ENCODE results near the gene HHATL. TPM values are rescaled to one million over a fixed set of nuclear protein-coding genes. Genes with fewer than 3 reads are reported as not detected.

Gene HHATL
- total and polyA plus RNA-seq, 2 of the 8 experiments (the other 6 are each of a cell fraction or from before 2014, with no cell fraction given), result 0.18 TPM; not detected in 1

GRCh38 chr3:42654331-42655201, 48.0 kb downstream of the HHATL start:
- peaks cover 0 to 2% of the 10 kb centered on the region in 2 experiments for H4K20me1 ChIP-seq (replicated peaks in 1 of 2; ENCODE audit: control insufficient read depth in 1 of 2, insufficient read depth in 2 of 2, low read length in 2 of 2)
- no peaks in the 10 kb centered on the region; a peak in 2 of 8 replicates for H3K36me3 ChIP-seq (ENCODE audit: control insufficient read depth in 2 of 4, insufficient read depth in 4 of 4, low read length in 3 of 4)
- H2BK12ac ChIP-seq (ENCODE audit: low read depth, low read length), result peak overlapping the region; percentile 93; the same call in 1 of the 2 replicates
- H2BK15ac ChIP-seq (ENCODE audit: low read length), result peak overlapping the region; percentile 97; the same call in 1 of the 2 replicates
- H3K27me3 ChIP-seq (replicated peaks in 1 of 4; ENCODE audit: control insufficient read depth in 3 of 4, extremely low read depth in 1 of 4, insufficient read depth in 3 of 4, low read length in 3 of 4), result no peaks in the 10 kb centered on the region
- H3K4me1 ChIP-seq (replicated peaks in 1 of 4; ENCODE audit: control insufficient read depth in 3 of 4, insufficient read depth in 4 of 4, low read length in 3 of 4), result peaks cover 6 to 35% (median 29%) of the 10 kb centered on the region in 4 experiments
- H2BK120ac ChIP-seq (replicated peaks; ENCODE audit: low read depth, low read length), result peak overlapping the region; percentile 18
- no peak overlapping the region for H3K23ac ChIP-seq (ENCODE audit: insufficient read length)
- peak overlapping the region; percentile 60 for H3K18ac ChIP-seq (ENCODE audit: extremely low read depth, low read length)
- H2AFZ ChIP-seq (ENCODE audit: low read length), result 0 out of 2 replicates have a peak overlapping the region, but pooled peaks have one; percentile 54
- H3K56ac ChIP-seq (replicated peaks; ENCODE audit: insufficient read length, low read depth, low read length), result peak overlapping the region; percentile 40
- peak overlapping the region in 3 of 4 experiments; percentile 65 to 92 (median 77); a peak in 5 of 7 replicates for H3K9ac ChIP-seq (replicated peaks in 1 of 4; ENCODE audit: extremely low read depth in 1 of 4, low read depth in 3 of 4, low read length in 3 of 4)
- H4K8ac ChIP-seq (ENCODE audit: extremely low read depth, insufficient read depth, low read length), result peak overlapping the region; percentile 87; the same call in 1 of the 2 replicates
- ChIA-PET CTCF (ENCODE audit: partially characterized antibody) (interaction anchor here (0.8 to 2.0 kb wide), 5 partner anchors 37 to 95 kb away, joined by 3 to 7 read pairs (median 4); partner anchors contain the start of gene HHATL), POLR2A (ENCODE audit: partially characterized antibody) (interaction anchor here (0.9 to 3.3 kb wide), 6 partner anchors 11 to 112 kb away, joined by 3 to 13 read pairs (median 4); partner anchors contain the start of gene NKTR)
- peak overlapping the region; percentile 53 to 91 for H3K4me2 ChIP-seq (ENCODE audit: insufficient read depth in 1 of 2, low read depth in 2 of 2, low read length in 2 of 2)
- no peak overlapping the region for H2AK5ac ChIP-seq (ENCODE audit: low read depth, low read length)
- H3K4me3 ChIP-seq (ENCODE audit: extremely low read depth in 1 of 4, insufficient read depth in 2 of 4, low read depth in 3 of 4, low read length in 4 of 4), result peak overlapping the region; percentile 48 to 74 (median 52)
- no peak overlapping the region for H3K4ac ChIP-seq (replicated peaks; ENCODE audit: insufficient read length, low read depth, low read length)
- peak overlapping the region; percentile 50 for H4K91ac ChIP-seq (replicated peaks; ENCODE audit: insufficient read length, low read length)
- H2BK20ac ChIP-seq (ENCODE audit: low read length), result no peak overlapping the region
- no peaks in the 10 kb centered on the region for H3K9me3 ChIP-seq (ENCODE audit: insufficient read depth in 2 of 2, low read depth in 1 of 2, low read length in 1 of 2)
- WGBS, 2 experiments (ENCODE audit: extremely low coverage in 1 of 2, insufficient coverage in 1 of 2, insufficient read length in 1 of 2, insufficient replicate concordance in 2 of 2, low coverage in 1 of 2, low lambda C conversion rate in 2 of 2, missing lambda C conversion rate in 1 of 2), result 1% methylated on average over 37 of the region's 94 CpGs; no CpG with 5 or more reads in 1 of the 2 experiments
- no peak for FAIRE-seq
- 0 out of 2 replicates have a peak, but pooled peaks cover 2% of the 10 kb centered on the region for H3K79me1 ChIP-seq (ENCODE audit: low read depth, low read length)
- no peak overlapping the region; the same call in 1 of the 2 replicates for H3K27ac ChIP-seq (ENCODE audit: low read depth, low read length)
- H3K79me2 ChIP-seq (ENCODE audit: control insufficient read depth in 1 of 2, insufficient read depth in 2 of 2, low read length in 2 of 2), result no peaks in the 10 kb centered on the region
- H4K5ac ChIP-seq (ENCODE audit: insufficient read length, low read depth, low read length), result peak overlapping the region; percentile 13
- 0 out of 2 replicates have a peak overlapping the region, but pooled peaks have one; percentile 32 for H2BK5ac ChIP-seq (ENCODE audit: low read depth, low read length)
- DNase-seq (ENCODE audit: low read depth in 1 of 2, low spot score in 2 of 2), result peak; percentile 64 to 88
- H3K23me2 ChIP-seq (ENCODE audit: low read depth, low read length), result peaks cover 3% of the 10 kb centered on the region; the same call in 1 of the 2 replicates
- H3K14ac ChIP-seq (ENCODE audit: insufficient read length), result no peak overlapping the region
- TF ChIP-seq BACH1 (IDR thresholded peaks at IDR 0.05; ENCODE audit: low read length) (peak; percentile 25; the same call in 1 of the 2 replicates), KDM5A (IDR thresholded peaks at IDR 0.05; ENCODE audit: low read length) (no peak), KDM1A (IDR thresholded peaks at IDR 0.05; ENCODE audit: borderline replicate concordance, low read length) (peak; percentile 96), KDM4A (IDR thresholded peaks at IDR 0.05; ENCODE audit: low read depth, low read length, severe bottlenecking) (peak; percentile 48), CTCF (IDR thresholded peaks at IDR 0.05; ENCODE audit: control extremely low read depth in 1 of 3, insufficient read depth in 1 of 3, low read depth in 1 of 3, low read length in 3 of 3) (peak in 1 of 3 experiments; percentile 54; a peak in 2 of 4 replicates), E2F6 (IDR thresholded peaks at IDR 0.05) (peak; percentile 99)
